GM18498 (cell line): ENCODE data around the gene CCHCR1.
"Not testable (repeated sequence)": the region's sequence is repeated elsewhere in the genome, so short reads cannot be mapped to it uniquely, and the experiment has no call there.

Source experiments
- ATAC-seq: cut with Tn5 transposase; IDR thresholded peaks from one replicate; pipeline ENCODE4 v1.9.1; 2021; ENCODE audit warnings: mild to moderate bottlenecking, moderate library complexity; ENCODE audit not compliant: unreplicated experiment

Gene CCHCR1

GRCh38 chr6:31164475-31165063, 7.0 kb upstream of the CCHCR1 start:
- ATAC-seq, result not testable (repeated sequence)

DNA sequence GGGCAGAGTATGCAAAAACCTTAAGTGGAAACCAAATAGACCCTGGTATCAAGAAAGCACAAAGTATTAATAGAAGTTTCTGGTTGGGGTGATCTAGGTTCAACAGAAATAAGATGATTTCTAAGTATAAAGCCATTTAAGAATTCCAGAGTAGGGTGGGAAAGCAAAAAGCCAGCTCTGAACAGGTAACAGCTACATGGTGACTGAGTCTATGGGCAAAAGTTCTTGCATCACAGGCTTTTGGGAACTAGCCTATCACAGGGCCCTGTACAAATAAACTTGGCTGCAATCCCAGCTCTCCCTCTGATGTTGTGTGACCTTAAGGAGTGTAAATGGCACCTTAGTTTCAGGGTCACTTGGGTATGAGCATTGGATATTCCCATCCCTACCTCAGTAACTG, 6.3 kb upstream of the CCHCR1 start:
- ATAC-seq, result no peak

GRCh38 chr6:31162463-31163165, 5.0 kb upstream of the CCHCR1 start:
- no peak for ATAC-seq

GRCh38 chr6:31161216-31162126, 3.9 kb upstream of the CCHCR1 start:
- ATAC-seq, result no peak

DNA sequence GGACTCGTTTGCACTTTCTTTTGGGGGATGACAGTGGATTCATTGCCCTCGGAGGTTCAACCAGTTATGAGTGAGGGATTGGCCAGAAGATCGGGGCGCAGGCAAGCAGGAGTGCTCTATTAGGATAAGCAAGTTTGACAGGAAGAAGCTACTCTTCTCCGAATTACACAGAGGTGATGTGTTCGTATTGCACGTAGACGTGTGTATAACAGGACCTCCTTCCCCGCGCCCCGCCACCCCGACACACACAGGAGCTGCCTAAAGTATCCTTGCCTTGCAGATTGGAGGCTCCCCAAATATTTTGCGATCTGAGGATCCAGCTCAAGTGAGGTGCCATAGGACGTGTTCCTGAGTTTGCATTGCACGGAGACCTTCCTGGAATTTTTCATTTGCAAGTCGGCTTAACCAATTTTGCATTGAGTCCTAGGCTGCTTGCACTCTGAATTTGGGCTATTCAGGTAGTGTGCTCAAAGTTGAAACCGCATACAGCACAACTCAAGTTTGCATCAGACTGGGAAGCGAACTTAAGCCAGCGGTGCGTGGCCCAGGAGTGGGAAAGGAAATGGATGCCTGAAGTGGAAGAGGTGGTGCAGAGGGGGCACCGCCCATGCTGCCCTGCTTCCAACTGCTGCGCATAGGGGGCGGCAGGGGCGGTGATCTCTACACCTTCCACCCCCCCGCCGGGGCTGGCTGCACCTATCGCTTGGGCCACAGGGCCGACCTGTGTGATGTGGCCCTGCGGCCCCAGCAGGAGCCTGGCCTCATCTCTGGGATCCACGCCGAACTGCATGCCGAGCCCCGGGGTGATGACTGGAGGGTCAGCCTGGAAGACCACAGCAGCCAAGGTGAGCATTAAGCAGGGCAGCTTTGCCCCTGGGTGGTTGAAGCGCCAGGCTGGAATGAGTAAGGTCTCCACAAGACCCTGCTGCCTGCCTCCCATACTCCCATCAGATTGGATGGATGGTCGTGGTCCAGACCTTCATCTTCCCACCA, 1.6 kb upstream of the CCHCR1 start:
- ATAC-seq, result no peak

- ATAC-seq, result peak; percentile 89
These were observed 699 bp upstream of the CCHCR1 start, which contains the start of gene TCF19 for GRCh38 chr6:31158140-31158862. Gene TCF19 (plus strand): TSS chr6:31158589. CDS start chr6:31159470, 881 bp downstream.

GRCh38 chr6:31156641-31157040, 961 bp downstream of the CCHCR1 start:
- ATAC-seq, result no peak

DNA sequence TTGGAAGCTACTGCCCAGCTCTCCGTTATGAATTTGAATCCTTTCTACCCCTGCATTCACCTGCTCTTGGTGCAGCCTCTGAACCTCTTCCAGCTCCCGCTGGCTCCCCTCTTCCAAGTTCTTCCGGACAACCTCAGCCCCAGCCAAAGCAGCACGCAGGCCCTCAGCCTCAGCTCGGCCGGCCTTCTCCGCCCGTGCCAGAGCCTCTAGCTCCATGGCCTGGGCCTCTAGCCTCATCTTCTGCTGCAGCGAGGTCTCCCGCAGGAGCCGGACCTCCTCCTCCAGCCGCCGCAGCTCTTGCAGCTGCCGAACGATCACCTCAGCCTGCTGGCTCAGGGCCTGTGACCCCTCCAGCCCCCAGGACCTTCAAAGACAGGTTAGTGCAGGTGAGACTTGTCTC, 3.2 kb downstream of the CCHCR1 start:
- ATAC-seq, result no peak

DNA sequence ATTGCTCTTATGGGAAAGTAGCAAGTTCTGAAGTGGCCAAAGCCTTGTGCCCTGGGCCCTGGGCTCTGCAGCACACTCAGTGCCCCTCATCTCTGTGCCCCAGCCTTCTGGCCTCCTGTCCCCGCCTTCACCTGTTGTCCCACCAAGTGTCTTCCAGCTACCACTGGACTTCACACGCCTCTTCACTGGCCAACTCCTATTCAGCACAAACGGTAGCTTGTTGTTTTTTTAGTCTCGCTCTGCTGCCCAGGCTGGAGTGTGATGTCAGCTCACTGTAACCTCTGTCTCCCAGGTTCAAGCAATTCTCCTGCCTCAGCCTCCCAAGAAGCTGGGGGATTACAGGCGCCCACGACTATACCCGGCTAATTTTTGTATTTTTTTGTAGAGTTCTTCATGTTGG, 4.8 kb downstream of the CCHCR1 start:
- no peak for ATAC-seq

DNA sequence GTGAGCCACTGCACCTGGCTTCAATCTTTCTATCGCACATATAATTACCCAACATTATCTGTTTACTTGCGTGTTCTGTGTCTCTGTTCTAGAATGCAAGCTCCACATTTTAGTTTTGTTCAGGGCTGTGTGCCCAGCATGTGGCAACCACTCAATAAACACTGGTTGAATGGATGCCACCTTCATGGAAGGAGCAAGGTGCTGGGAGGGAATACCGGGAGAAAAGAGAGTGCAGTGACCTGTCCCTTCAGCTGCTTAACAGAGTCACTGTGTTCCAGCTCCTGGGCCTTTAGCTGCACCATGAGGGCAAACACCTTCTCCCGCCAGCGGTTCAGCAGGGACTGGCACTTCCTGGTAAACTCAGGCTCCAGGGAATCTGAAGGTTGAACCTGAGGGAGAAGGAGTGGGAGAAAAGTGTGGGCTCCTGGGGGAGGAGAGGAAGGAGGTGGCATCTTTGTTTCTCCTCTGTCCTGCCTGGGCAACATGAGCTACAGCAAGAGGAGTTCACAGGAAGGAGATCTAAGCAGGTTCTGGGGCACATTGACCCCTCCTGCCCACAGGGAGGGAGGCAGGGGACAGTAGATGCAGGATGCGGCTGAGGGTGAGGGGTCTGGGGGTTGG, 7.7 kb downstream of the CCHCR1 start:
- no peak for ATAC-seq

DNA sequence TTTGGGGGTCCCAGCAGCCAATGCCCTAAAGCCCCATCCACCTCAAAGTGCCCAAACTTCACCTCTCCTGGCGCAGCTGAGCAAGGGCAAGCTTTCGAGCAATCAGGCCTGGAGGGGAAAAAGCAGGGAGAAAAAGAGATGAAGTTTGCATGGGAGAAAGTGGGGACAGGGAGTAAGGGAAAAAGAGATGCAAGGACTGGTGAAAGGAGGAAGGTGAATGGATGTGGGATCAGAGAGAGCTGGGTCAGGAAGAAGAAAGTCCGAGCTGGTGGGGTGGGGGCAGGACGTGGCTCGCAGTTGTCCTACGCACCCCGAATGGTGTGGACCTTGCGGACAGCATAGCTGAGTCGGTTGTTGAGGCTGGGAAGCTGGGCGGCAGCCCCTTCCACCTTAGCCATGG, 12.2 kb downstream of the CCHCR1 start:
- ATAC-seq, result no peak

GRCh38 chr6:31144970-31145340, 12.6 kb downstream of the CCHCR1 start:
- no peak for ATAC-seq

GRCh38 chr6:31144296-31144969, 13.2 kb downstream of the CCHCR1 start:
- ATAC-seq, result no peak

- ATAC-seq, result no peak
These were observed 14.5 kb downstream of the CCHCR1 start for GRCh38 chr6:31143148-31143547.

GRCh38 chr6:31142361-31142761, 15.2 kb downstream of the CCHCR1 start:
- no peak for ATAC-seq

DNA sequence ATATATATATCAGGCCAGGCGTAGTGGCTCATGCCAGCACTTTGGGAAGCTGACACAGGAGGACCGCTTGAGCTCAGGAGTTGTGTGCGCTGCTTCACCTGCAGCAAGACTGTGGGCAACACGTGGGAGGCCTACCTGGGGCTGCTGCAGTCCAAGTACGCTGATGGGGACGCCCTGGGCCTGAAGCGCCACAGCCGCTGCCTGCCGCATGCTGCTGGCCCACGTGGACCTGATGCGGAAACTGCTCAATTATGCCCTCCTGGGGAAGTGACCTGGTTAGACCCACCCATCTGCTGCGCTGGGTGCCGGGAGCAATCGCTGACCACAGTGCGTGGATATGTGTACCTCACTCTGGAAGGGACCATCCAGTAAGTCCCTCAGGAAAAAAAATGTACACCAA, 17.0 kb downstream of the CCHCR1 start:
- ATAC-seq, result no peak

DNA sequence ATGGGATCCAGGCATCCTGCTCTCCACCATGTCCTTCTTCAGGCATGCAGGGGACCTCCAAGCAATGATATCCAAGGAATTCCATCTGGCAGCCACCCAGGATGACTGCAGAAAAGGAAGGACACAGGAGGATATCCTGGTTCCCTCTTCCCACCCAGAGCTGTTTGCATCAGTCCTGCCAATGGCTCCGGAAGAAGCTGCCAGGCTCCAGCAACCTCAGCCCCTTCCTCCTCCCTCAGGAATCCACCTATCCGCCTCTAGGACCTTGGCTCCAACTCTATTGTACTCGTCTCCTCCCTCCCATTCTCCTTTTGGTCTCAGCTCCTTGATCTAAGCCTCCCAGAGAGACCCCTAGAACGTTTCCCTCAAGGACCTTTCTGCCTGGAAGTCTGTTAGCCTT, 18.0 kb downstream of the CCHCR1 start:
- ATAC-seq, result no peak

DNA sequence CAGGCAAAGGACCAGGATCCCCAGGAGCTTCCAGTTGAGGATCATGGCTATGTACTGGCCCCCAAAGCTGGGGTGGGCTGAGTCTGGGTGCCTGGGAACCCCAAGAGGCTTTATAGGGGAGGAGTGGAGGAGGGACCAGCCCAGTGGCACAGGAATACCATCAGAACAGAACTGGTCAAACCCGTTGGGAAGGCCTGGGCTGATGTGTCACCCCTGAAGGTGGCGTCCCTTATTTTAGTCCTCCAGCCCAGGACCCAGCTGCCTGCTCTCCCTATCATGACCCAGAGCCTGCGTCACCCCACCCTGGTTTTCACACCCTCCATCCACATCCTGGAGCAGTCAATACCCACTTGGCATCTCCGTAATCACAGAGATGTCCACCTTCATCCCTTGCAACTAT, 18.6 kb downstream of the CCHCR1 start, which contains the start of gene PSORS1C2:
Gene PSORS1C2, minus strand, starts transcription at position 85 of the 400 bp plus-strand sequence. Its CDS starts 40 bp downstream, at position 45.
- ATAC-seq, result no peak

- ATAC-seq, result no peak
These were observed 21.9 kb downstream of the CCHCR1 start for GRCh38 chr6:31135710-31136109.
